CD4-positive, alpha-beta T cell (primary cell): ENCODE measurements around the gene GRID2. TPM values are rescaled to one million over a fixed set of nuclear protein-coding genes. Genes with fewer than 3 reads are reported as not detected.

Experiments
- ATAC-seq: fragments of 200-7000 bp; cut with Tn5 transposase; one replicate; pipeline ENCODE4 v1.10.0; 2022; ENCODE audit warnings: mild to moderate bottlenecking; ENCODE audit not compliant: poor library complexity
- CTCF ChIA-PET: fragments of 350-600 bp; sonication (Branson Sonifier 250); formaldehyde crosslinking; loops from one replicate; lab custom pipeline; 2021; ENCODE audit warnings: antibody characterized with exemption, inconsistent platforms; lab: Charles Lee
- POLR2A ChIA-PET: fragments of 350-600 bp; sonication (Branson Sonifier 250); formaldehyde crosslinking; loops from one replicate; lab custom pipeline; 2021; ENCODE audit warnings: antibody characterized with exemption, inconsistent platforms; lab: Charles Lee
- DNase-seq, 14 experiments: peaks; one replicate each; pipeline ENCODE4 v3.0.0-alpha.2; 2013 to 2020; ENCODE audit warnings: mixed read lengths in 2 of 14
- H3K27ac ChIP-seq, 2 donors: one replicate each; pipeline versions ENCODE4 v1.5.1 to v1.7.0; 2013; ENCODE audit warnings: low read length in 2 of 2, low read depth in 1 of 2, mild to moderate bottlenecking in 1 of 2
- H3K27me3 ChIP-seq, 2 experiments: 1 replicate in 1 of 2; 2 replicates in 1 of 2; pipeline versions ENCODE4 v1.6.1 to v1.7.0; 2013; ENCODE audit warnings: low read length in 2 of 2, control low read depth in 1 of 2, mild to moderate bottlenecking in 1 of 2, moderate library complexity in 1 of 2; ENCODE audit not compliant: insufficient read depth in 2 of 2, control insufficient read depth in 1 of 2
- H3K36me3 ChIP-seq: one replicate; pipeline ENCODE4 v1.6.1; 2013; ENCODE audit warnings: low read length, control low read depth; ENCODE audit not compliant: insufficient read depth
- H3K4me1 ChIP-seq: one replicate; pipeline ENCODE4 v1.6.1; 2013; ENCODE audit warnings: low read length, control low read depth; ENCODE audit not compliant: insufficient read depth
- H3K4me3 ChIP-seq: one replicate; pipeline ENCODE4 v1.5.1; 2013; ENCODE audit warnings: mild to moderate bottlenecking, low read length, moderate library complexity
- H3K9me3 ChIP-seq, 2 experiments: 1 replicate in 1 of 2; 2 replicates in 1 of 2; pipeline versions ENCODE4 v1.6.1 to v1.7.0; 2013; ENCODE audit warnings: low read length in 2 of 2, mild to moderate bottlenecking in 2 of 2, control low read depth in 1 of 2, moderate library complexity in 1 of 2; ENCODE audit not compliant: control insufficient read depth in 1 of 2, insufficient read depth in 1 of 2
- H3K27ac Mint-ChIP-seq: one replicate; pipeline ENCODE4 v1.8.0; 2020; ENCODE audit warnings: mixed read lengths
- H3K27me3 Mint-ChIP-seq: one replicate; pipeline ENCODE4 v1.8.0; 2021; ENCODE audit warnings: mixed read lengths
- H3K36me3 Mint-ChIP-seq: one replicate; pipeline ENCODE4 v1.8.0; 2021; ENCODE audit warnings: low read depth, mixed read lengths
- H3K4me1 Mint-ChIP-seq: one replicate; pipeline ENCODE4 v1.8.0; 2021; ENCODE audit warnings: low read depth, mixed read lengths
- H3K4me3 Mint-ChIP-seq: one replicate; pipeline ENCODE4 v1.8.0; 2020; ENCODE audit warnings: mild to moderate bottlenecking, mixed read lengths
- H3K9me3 Mint-ChIP-seq: one replicate; pipeline ENCODE4 v1.8.0; 2020; ENCODE audit warnings: mixed read lengths
- intact Hi-C, 2 experiments: fragments of 100-400 bp; cut with DNase I in 1 of 2; cut with micrococcal nuclease in 1 of 2; formaldehyde crosslinking; loops; one replicate each; pipeline versions ENCODE4 v1.15.1 to v1.9.0; 2023 to 2025; cut with DNase I, micrococcal nuclease
- total RNA-seq, 174 experiments: library from RNA in 2 of 174; stranded (reverse) in 2 of 174; gene quantifications; one replicate each; pipeline ENCODE4 v1.2.3 and lab custom pipeline; 2021 to 2026
- TF ChIP-seq, protein P1 (sequence below): fragments of 200-600 bp; IDR thresholded peaks from one replicate; pipeline ENCODE4 v1.8.0; 2022; ENCODE audit warnings: antibody characterized with exemption, mild to moderate bottlenecking

GRID2 gene
- total RNA-seq, 2 experiments from 2014 or later, result not detected

DNA sequence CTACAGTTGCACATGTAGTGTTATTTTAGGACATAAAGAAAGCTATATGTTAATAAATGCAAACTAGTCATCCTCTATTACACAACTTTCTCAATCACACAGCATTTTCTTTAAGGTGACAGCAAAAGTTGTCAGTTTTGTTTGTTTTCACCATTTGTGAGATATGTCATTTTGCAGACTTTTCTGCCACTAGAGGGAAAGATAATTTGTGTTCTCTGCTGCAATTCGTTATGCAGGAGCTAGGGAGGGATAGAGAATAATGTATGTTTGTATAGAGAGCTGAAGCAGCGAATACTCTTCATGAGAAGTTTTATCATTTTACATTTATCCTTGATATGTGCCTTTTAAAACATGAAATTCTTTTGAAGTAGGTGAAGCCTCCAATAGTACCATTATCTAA is 854.2 kb downstream of the GRID2 start:
- intact Hi-C loops, result no loop called here
- H3K9me3 Mint-ChIP-seq, result peaks cover 12% of the 10 kb centered on the region
- H3K4me1 ChIP-seq, result no peaks in the 10 kb centered on the region
- H3K4me3 Mint-ChIP-seq, result no peak overlapping the region
- no peak for ATAC-seq
- no peak for DNase-seq
- H3K27ac Mint-ChIP-seq, result no peak overlapping the region
- H3K4me3 ChIP-seq, result no peak overlapping the region
- CTCF ChIA-PET, result interaction anchor here (1.1 kb wide), 1 partner anchor 21 kb away, joined by 4 read pairs; no protein-coding TSS in a partner anchor
- H3K27me3 Mint-ChIP-seq, result no peaks in the 10 kb centered on the region
- no peak overlapping the region for H3K27ac ChIP-seq
- H3K36me3 ChIP-seq, result no peaks in the 10 kb centered on the region
- no peaks in the 10 kb centered on the region for H3K4me1 Mint-ChIP-seq
- no peaks in the 10 kb centered on the region for H3K36me3 Mint-ChIP-seq
- H3K9me3 ChIP-seq, result no peaks in the 10 kb centered on the region
- H3K27me3 ChIP-seq, result no peaks in the 10 kb centered on the region
- TF ChIP-seq, protein P1, sequence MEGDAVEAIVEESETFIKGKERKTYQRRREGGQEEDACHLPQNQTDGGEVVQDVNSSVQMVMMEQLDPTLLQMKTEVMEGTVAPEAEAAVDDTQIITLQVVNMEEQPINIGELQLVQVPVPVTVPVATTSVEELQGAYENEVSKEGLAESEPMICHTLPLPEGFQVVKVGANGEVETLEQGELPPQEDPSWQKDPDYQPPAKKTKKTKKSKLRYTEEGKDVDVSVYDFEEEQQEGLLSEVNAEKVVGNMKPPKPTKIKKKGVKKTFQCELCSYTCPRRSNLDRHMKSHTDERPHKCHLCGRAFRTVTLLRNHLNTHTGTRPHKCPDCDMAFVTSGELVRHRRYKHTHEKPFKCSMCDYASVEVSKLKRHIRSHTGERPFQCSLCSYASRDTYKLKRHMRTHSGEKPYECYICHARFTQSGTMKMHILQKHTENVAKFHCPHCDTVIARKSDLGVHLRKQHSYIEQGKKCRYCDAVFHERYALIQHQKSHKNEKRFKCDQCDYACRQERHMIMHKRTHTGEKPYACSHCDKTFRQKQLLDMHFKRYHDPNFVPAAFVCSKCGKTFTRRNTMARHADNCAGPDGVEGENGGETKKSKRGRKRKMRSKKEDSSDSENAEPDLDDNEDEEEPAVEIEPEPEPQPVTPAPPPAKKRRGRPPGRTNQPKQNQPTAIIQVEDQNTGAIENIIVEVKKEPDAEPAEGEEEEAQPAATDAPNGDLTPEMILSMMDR, result no peak
- POLR2A ChIA-PET, result no interaction called here

DNA sequence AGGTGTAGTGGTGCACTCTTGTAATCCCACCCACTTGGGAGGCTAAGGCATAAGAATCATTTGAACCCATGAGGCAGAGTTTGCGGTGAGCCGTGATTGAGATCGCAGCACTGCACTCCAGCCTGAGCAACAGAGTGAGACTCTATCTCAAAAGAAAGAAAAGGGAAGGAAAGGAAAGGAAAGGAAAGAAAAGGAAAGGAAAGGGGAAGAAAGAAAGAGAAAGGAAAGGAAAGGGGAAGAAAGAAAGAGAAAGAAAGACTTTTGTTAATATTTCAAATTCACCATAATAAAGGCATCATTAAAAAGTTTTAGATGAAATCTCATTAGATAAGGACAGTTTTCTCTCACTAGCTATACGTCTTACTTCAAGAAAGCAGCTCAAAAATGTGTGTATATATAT is 864.3 kb downstream of the GRID2 start:
- CTCF ChIA-PET, result no interaction called here
- Histone ChIP-seq H3K27me3 (no peaks in the 10 kb centered on the region), H3K9me3 (peaks cover 0 to 4% of the 10 kb centered on the region in 2 experiments), H3K36me3 (no peaks in the 10 kb centered on the region), H3K27ac (no peak overlapping the region), H3K4me3 (no peak overlapping the region), H3K4me1 (no peaks in the 10 kb centered on the region)
- no peaks in the 10 kb centered on the region for H3K36me3 Mint-ChIP-seq
- H3K27ac Mint-ChIP-seq, result no peak overlapping the region
- POLR2A ChIA-PET, result no interaction called here
- DNase-seq (no peak), ATAC-seq (no peak)
- no peak overlapping the region for H3K4me3 Mint-ChIP-seq
- no peaks in the 10 kb centered on the region for H3K27me3 Mint-ChIP-seq
- TF ChIP-seq, protein P1, result no peak
- intact Hi-C loops, result no loop called here
- no peaks in the 10 kb centered on the region for H3K4me1 Mint-ChIP-seq
- H3K9me3 Mint-ChIP-seq, result peaks cover 2% of the 10 kb centered on the region

DNA sequence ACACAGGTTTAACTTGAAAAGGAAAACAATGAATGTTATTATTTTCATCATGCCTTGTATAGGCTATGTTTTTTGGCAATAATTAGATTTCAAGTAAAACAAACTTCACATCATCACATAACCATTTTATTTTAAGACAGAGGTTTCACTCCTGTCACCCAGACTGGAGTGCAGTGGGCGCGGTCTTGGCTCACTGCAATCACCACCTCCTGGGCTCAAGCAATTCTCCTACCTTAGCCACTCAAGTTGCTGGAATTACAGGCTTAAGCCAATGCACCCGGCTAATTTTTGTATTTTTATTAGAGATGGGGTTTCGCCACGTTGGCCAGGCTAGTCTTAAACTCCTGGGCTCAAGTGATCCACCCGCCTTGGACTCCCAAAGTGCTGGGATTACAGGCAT is 866.2 kb downstream of the GRID2 start:
- Mint-ChIP-seq H3K36me3 (no peaks in the 10 kb centered on the region), H3K27me3 (no peaks in the 10 kb centered on the region), H3K27ac (no peak overlapping the region), H3K9me3 (peaks cover 2% of the 10 kb centered on the region), H3K4me1 (no peaks in the 10 kb centered on the region), H3K4me3 (no peak overlapping the region)
- Histone ChIP-seq H3K36me3 (no peaks in the 10 kb centered on the region), H3K4me1 (no peaks in the 10 kb centered on the region), H3K4me3 (no peak overlapping the region), H3K27me3 (no peaks in the 10 kb centered on the region), H3K27ac (no peak overlapping the region), H3K9me3 (peaks cover 0 to 5% of the 10 kb centered on the region in 2 experiments)
- DNase-seq, result no peak
- intact Hi-C loops, result no loop called here
- ATAC-seq, result no peak
- ChIA-PET POLR2A (no interaction called here), CTCF (no interaction called here)
- TF ChIP-seq, protein P1, result no peak
